HCT116 (cell line): ENCODE data around the gene TRIM66.

Experiments used
- CTCF ChIP-seq, 3 experiments: fragments of 200-600 bp in 1 of 3; sonication (generic) in 1 of 3; IDR thresholded peaks in 2 of 3; conservative IDR thresholded peaks in 1 of 3; 2 replicates each; pipeline ENCODE4 v1.5.1; 2012 to 2017; ENCODE audit warnings: low read depth in 2 of 3, low read length in 2 of 3, antibody characterized with exemption in 1 of 3, borderline replicate concordance in 1 of 3, control low read depth in 1 of 3, mild to moderate bottlenecking in 1 of 3, mixed read lengths in 1 of 3, mixed run types in 1 of 3, moderate library complexity in 1 of 3; ENCODE audit not compliant: insufficient read depth in 1 of 3
- EGR1 ChIP-seq: IDR thresholded peaks from 2 replicates; pipeline ENCODE4 v1.6.1; 2012; ENCODE audit warnings: low read depth
- EZH2 ChIP-seq: fragments of 200-600 bp; sonication (generic); IDR thresholded peaks from 2 replicates; pipeline ENCODE4 v1.6.1; 2017; ENCODE audit warnings: antibody characterized with exemption, mixed run types
- EZH2phosphoT487 ChIP-seq: fragments of 200-600 bp; IDR thresholded peaks from 2 replicates; pipeline ENCODE4 v1.6.1; 2018; ENCODE audit warnings: antibody characterized with exemption, borderline replicate concordance
- POLR2A ChIP-seq: IDR thresholded peaks from 2 replicates; pipeline ENCODE4 v1.7.0; 2011; ENCODE audit warnings: borderline replicate concordance; ENCODE audit not compliant: insufficient read depth, insufficient read length; ENCODE audit errors: extremely low read depth
- SP1 ChIP-seq: IDR thresholded peaks from 2 replicates; pipeline ENCODE4 v1.6.1; 2012; ENCODE audit warnings: low read depth
- YY1 ChIP-seq: IDR thresholded peaks from 2 replicates; pipeline ENCODE4 v1.6.1; 2011; ENCODE audit warnings: low read length, low read depth, moderate library complexity, mild to moderate bottlenecking; ENCODE audit not compliant: insufficient replicate concordance; ENCODE audit errors: extremely low read depth
- ZNF274 ChIP-seq: fragments of 200-500 bp; sonication (Bioruptor generic); IDR thresholded peaks from 2 replicates; pipeline ENCODE4 v1.6.1; 2014; ENCODE audit warnings: mild to moderate bottlenecking, low read depth, low read length, inconsistent platforms
- TF ChIP-seq, protein P1 (sequence below): IDR thresholded peaks from 2 replicates; pipeline ENCODE4 v1.6.1; 2012

DNA sequence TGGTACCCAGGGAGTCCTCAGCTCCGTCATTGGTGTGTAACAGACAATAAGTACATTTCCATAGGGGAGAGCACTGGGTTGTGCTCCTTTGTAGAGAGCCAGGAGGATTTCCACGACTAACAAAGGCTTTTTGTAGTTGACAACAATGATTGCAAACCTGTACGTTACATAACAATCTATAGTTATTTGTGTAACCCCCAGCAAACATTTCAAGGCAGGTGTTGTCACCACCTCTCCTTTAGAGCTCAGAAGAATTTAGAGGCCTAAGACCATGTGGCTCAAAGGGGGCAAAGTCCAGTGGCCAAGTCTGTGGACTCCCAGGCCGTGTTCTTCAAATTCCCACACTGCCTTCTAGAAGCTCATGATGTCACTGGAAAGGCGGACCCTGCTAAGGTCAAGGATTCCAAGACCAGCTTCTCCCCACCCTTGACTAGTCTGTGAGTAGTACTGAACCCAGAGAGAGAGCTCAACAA lies 15.9 kb upstream of the TRIM66 start:
- TF ChIP-seq CTCF (IDR thresholded peaks at IDR 0.05 in 2 of 3, conservative IDR thresholded peaks at IDR 0.05 in 1 of 3; ENCODE audit: borderline replicate concordance in 1 of 3, insufficient read depth in 1 of 3, low read depth in 2 of 3, low read length in 2 of 3) (no peak), EZH2 (no peak), POLR2A (no peak), EZH2phosphoT487 (no peak), ZNF274 (no peak), EGR1 (no peak), YY1 (no peak), SP1 (no peak)
- TF ChIP-seq, protein P1, sequence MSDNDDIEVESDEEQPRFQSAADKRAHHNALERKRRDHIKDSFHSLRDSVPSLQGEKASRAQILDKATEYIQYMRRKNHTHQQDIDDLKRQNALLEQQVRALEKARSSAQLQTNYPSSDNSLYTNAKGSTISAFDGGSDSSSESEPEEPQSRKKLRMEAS: no peak
